Measurements from ENCODE around the gene G6PD. TPM values are rescaled to one million over a fixed set of nuclear protein-coding genes. Genes with fewer than 3 reads are reported as not detected.

The G6PD gene
- total RNA-seq, 1 donor from 2014 or later, result 62.8 TPM

GRCh38 chrX:154545673-154546274, 872 bp downstream of the G6PD start:
- peaks cover 38% of the 10 kb centered on the region for H3K4me1 ChIP-seq (ENCODE audit: insufficient read depth, low read length)
- H3K27ac ChIP-seq (ENCODE audit: low read depth, low read length), result no peak overlapping the region
- FAIRE-seq (no peak), DNase-seq (ENCODE audit: low read depth) (no peak)
- no peaks in the 10 kb centered on the region for H3K36me3 ChIP-seq (ENCODE audit: insufficient read depth, low read length)
- TF ChIP-seq EZH2 (IDR thresholded peaks at IDR 0.05; ENCODE audit: insufficient read depth, low read length) (no peak), CTCF (IDR thresholded peaks at IDR 0.05; ENCODE audit: insufficient read depth, low read depth, low read length) (no peak)
- H3K4me3 ChIP-seq (ENCODE audit: insufficient read depth, low read depth, low read length), result peak overlapping the region; percentile 94
- H3K79me2 ChIP-seq (ENCODE audit: insufficient read depth, low read length), result peaks cover 47% of the 10 kb centered on the region
- H3K36me3 Mint-ChIP-seq (ENCODE audit: low read depth, unreplicated experiment), result peaks cover 3% of the 10 kb centered on the region
- H3K4me1 Mint-ChIP-seq (ENCODE audit: low read depth, unreplicated experiment), result peaks cover 9% of the 10 kb centered on the region
- H4K20me1 ChIP-seq (ENCODE audit: insufficient read depth, low read length), result peaks cover 18% of the 10 kb centered on the region
- H3K9me3 Mint-ChIP-seq (ENCODE audit: unreplicated experiment), result no peaks in the 10 kb centered on the region
- H3K27me3 Mint-ChIP-seq (ENCODE audit: low read depth, unreplicated experiment), result no peaks in the 10 kb centered on the region
- H3K4me2 ChIP-seq (ENCODE audit: low read length), result peak overlapping the region; percentile 100
- no peaks in the 10 kb centered on the region for H3K9me3 ChIP-seq (ENCODE audit: insufficient read depth, low read depth, low read length)
- H3K9ac ChIP-seq (ENCODE audit: low read length), result peak overlapping the region; percentile 83
- no peak overlapping the region for H2AFZ ChIP-seq (ENCODE audit: low read depth, low read length)
- no peak overlapping the region for H3K27ac Mint-ChIP-seq (ENCODE audit: unreplicated experiment)
- no peaks in the 10 kb centered on the region for H3K27me3 ChIP-seq (ENCODE audit: insufficient read depth, low read length)
- peak overlapping the region; percentile 83 for H3K4me3 Mint-ChIP-seq (ENCODE audit: unreplicated experiment)

- Mint-ChIP-seq H3K4me3 (ENCODE audit: unreplicated experiment) (no peak overlapping the region), H3K27me3 (ENCODE audit: low read depth, unreplicated experiment) (no peaks in the 10 kb centered on the region), H3K27ac (ENCODE audit: unreplicated experiment) (no peak overlapping the region), H3K4me1 (ENCODE audit: low read depth, unreplicated experiment) (no peaks in the 10 kb centered on the region), H3K9me3 (ENCODE audit: unreplicated experiment) (no peaks in the 10 kb centered on the region), H3K36me3 (ENCODE audit: low read depth, unreplicated experiment) (no peaks in the 10 kb centered on the region)
- Histone ChIP-seq H3K27me3 (ENCODE audit: insufficient read depth, low read length) (no peaks in the 10 kb centered on the region), H3K9ac (ENCODE audit: low read length) (peak overlapping the region; percentile 73), H3K9me3 (ENCODE audit: insufficient read depth, low read depth, low read length) (no peaks in the 10 kb centered on the region), H3K27ac (ENCODE audit: low read depth, low read length) (peak overlapping the region; percentile 91), H3K4me3 (ENCODE audit: insufficient read depth, low read depth, low read length) (no peak overlapping the region), H3K4me2 (ENCODE audit: low read length) (peak overlapping the region; percentile 74), H3K36me3 (ENCODE audit: insufficient read depth, low read length) (no peaks in the 10 kb centered on the region), H3K4me1 (ENCODE audit: insufficient read depth, low read length) (peaks cover 31% of the 10 kb centered on the region), H3K79me2 (ENCODE audit: insufficient read depth, low read length) (peaks cover 31% of the 10 kb centered on the region), H4K20me1 (ENCODE audit: insufficient read depth, low read length) (peaks cover 3% of the 10 kb centered on the region), H2AFZ (ENCODE audit: low read depth, low read length) (no peak overlapping the region)
- TF ChIP-seq CTCF (IDR thresholded peaks at IDR 0.05; ENCODE audit: insufficient read depth, low read depth, low read length) (no peak), EZH2 (IDR thresholded peaks at IDR 0.05; ENCODE audit: insufficient read depth, low read length) (no peak)
- FAIRE-seq (no peak), DNase-seq (ENCODE audit: low read depth) (no peak)
Measured at GRCh38 chrX:154542723-154543424, 3.8 kb downstream of the G6PD start.
